Vagina (tissue), 2 donors: Measurements from ENCODE around the gene CNTRL.

Source experiments
- CTCF ChIP-seq, 3 experiments: fragments of 450-650 bp in 2 of 3; fragments of 200-600 bp in 1 of 3; sonication (generic) in 1 of 3; IDR thresholded peaks; one replicate each; pipeline ENCODE4 v1.5.1; 2017 to 2019; ENCODE audit warnings: antibody characterized with exemption in 3 of 3, mild to moderate bottlenecking in 2 of 3, moderate library complexity in 2 of 3
- POLR2AphosphoS5 ChIP-seq, 2 donors: sonication (generic); formaldehyde crosslinking; IDR thresholded peaks; one replicate each; pipeline ENCODE4 v1.9.0; 2017; ENCODE audit warnings: antibody characterized with exemption in 2 of 2, mild to moderate bottlenecking in 2 of 2, low read depth in 1 of 2; ENCODE audit not compliant: insufficient read depth in 1 of 2

GRCh38 chr9:121105531-121105930 is 30.8 kb downstream of the CNTRL start:
- TF ChIP-seq CTCF (IDR thresholded peaks at IDR 0.05) (no peak), POLR2AphosphoS5 (IDR thresholded peaks at IDR 0.05; ENCODE audit: insufficient read depth in 1 of 2, low read depth in 1 of 2) (no peak)
